ENCODE results near the gene FZR1.

Gene FZR1

GRCh38 chr19:3474010-3474409 lies 32.1 kb upstream of the FZR1 start:
- no peak for DNase-seq

GRCh38 chr19:3474614-3475013 lies 31.5 kb upstream of the FZR1 start:
- no peak for DNase-seq

GRCh38 chr19:3475449-3475848 lies 30.7 kb upstream of the FZR1 start:
- no peak for DNase-seq

GRCh38 chr19:3476830-3477229 lies 29.3 kb upstream of the FZR1 start:
- DNase-seq: no peak

- DNase-seq: no peak
Observed at GRCh38 chr19:3477506-3477905, 28.6 kb upstream of the FZR1 start.

GRCh38 chr19:3477951-3478350 lies 28.2 kb upstream of the FZR1 start:
- DNase-seq: no peak

GRCh38 chr19:3478409-3479176 lies 27.5 kb upstream of the FZR1 start:
- DNase-seq: no peak

GRCh38 chr19:3479177-3479833 lies 26.8 kb upstream of the FZR1 start:
- DNase-seq: no peak

- no peak for DNase-seq
Observed at GRCh38 chr19:3479834-3480215, 26.3 kb upstream of the FZR1 start.

- DNase-seq: no peak
Observed at GRCh38 chr19:3480383-3481091, 25.6 kb upstream of the FZR1 start, which contains the start of gene SMIM24. Gene SMIM24, minus strand, starts transcription at chr19:3480525. Its CDS starts 62 bp downstream, at chr19:3480463.

- DNase-seq: no peak
Observed at GRCh38 chr19:3481241-3482090, 24.6 kb upstream of the FZR1 start.

GRCh38 chr19:3482507-3483225 lies 23.4 kb upstream of the FZR1 start:
- no peak for DNase-seq

- DNase-seq: no peak
Observed at GRCh38 chr19:3483226-3483628, 22.9 kb upstream of the FZR1 start, which contains the start of gene SMIM44. Gene SMIM44, minus strand, starts transcription at chr19:3483441. Its CDS starts 38 bp downstream, at chr19:3483403.

GRCh38 chr19:3491396-3492119 lies 14.6 kb upstream of the FZR1 start:
- no peak for DNase-seq

- DNase-seq: no peak
Observed at GRCh38 chr19:3492131-3492839, 13.8 kb upstream of the FZR1 start.

GRCh38 chr19:3492919-3493318 lies 13.2 kb upstream of the FZR1 start:
- no peak for DNase-seq

GRCh38 chr19:3493651-3494050 lies 12.5 kb upstream of the FZR1 start:
- DNase-seq: no peak

- DNase-seq: no peak
Observed at GRCh38 chr19:3494051-3494450, 12.1 kb upstream of the FZR1 start.

GRCh38 chr19:3494559-3494958 lies 11.6 kb upstream of the FZR1 start:
- DNase-seq: no peak

- no peak for DNase-seq
Observed at GRCh38 chr19:3496392-3497273, 9.5 kb upstream of the FZR1 start.
